ENCODE measurements around the gene PTPRD. TPM values are rescaled to one million over a fixed set of nuclear protein-coding genes. Genes with fewer than 3 reads are reported as not detected.

Gene PTPRD
- total RNA-seq, 1 donor from 2014 or later = 136 TPM

- peaks cover 17% of the 10 kb centered on the region for H3K4me1 ChIP-seq
- no peak overlapping the region for H3K9ac ChIP-seq
Observed at GRCh38 chr9:8652255-8652654, 1960.5 kb downstream of the PTPRD start.

GRCh38 chr9:8651846-8652215, 1961.0 kb downstream of the PTPRD start:
- peaks cover 17% of the 10 kb centered on the region for H3K4me1 ChIP-seq
- peak overlapping the region; percentile 42 for H3K27ac Mint-ChIP-seq
- no peaks in the 10 kb centered on the region for H3K27me3 ChIP-seq
- peaks cover 15% of the 10 kb centered on the region for H3K79me2 ChIP-seq (ENCODE audit: low read depth)
- peaks cover 12% of the 10 kb centered on the region for H3F3A ChIP-seq (ENCODE audit: low read depth)
- peaks cover 12% of the 10 kb centered on the region for H4K20me1 ChIP-seq (ENCODE audit: low read depth)
- no peaks in the 10 kb centered on the region for H3K36me3 ChIP-seq
- no peak overlapping the region for H2AFZ ChIP-seq (replicated peaks)
- H3K4me2 ChIP-seq = peak overlapping the region; percentile 33
- no peaks in the 10 kb centered on the region for H3K9me3 ChIP-seq (ENCODE audit: low read depth)
- peaks cover 28% of the 10 kb centered on the region for H3K4me1 Mint-ChIP-seq
- no peak overlapping the region for H3K4me3 Mint-ChIP-seq
- no peak overlapping the region for H3K27ac ChIP-seq
- H3K4me3 ChIP-seq = no peak overlapping the region
- H3K9ac ChIP-seq = no peak overlapping the region
- no peaks in the 10 kb centered on the region for H3K36me3 Mint-ChIP-seq
- TF ChIP-seq, protein P1, sequence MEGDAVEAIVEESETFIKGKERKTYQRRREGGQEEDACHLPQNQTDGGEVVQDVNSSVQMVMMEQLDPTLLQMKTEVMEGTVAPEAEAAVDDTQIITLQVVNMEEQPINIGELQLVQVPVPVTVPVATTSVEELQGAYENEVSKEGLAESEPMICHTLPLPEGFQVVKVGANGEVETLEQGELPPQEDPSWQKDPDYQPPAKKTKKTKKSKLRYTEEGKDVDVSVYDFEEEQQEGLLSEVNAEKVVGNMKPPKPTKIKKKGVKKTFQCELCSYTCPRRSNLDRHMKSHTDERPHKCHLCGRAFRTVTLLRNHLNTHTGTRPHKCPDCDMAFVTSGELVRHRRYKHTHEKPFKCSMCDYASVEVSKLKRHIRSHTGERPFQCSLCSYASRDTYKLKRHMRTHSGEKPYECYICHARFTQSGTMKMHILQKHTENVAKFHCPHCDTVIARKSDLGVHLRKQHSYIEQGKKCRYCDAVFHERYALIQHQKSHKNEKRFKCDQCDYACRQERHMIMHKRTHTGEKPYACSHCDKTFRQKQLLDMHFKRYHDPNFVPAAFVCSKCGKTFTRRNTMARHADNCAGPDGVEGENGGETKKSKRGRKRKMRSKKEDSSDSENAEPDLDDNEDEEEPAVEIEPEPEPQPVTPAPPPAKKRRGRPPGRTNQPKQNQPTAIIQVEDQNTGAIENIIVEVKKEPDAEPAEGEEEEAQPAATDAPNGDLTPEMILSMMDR (IDR thresholded peaks at IDR 0.05) = no peak
- TF ChIP-seq EZH2phosphoT487 (IDR thresholded peaks at IDR 0.05) = no peak
- TF ChIP-seq EZH2 (IDR thresholded peaks at IDR 0.05) = no peak
- no peak for DNase-seq (ENCODE audit: low spot score)
- H3K9me3 Mint-ChIP-seq = no peaks in the 10 kb centered on the region
- no peaks in the 10 kb centered on the region for H3K27me3 Mint-ChIP-seq (ENCODE audit: insufficient read depth, low read depth)

More at GRCh38 chr9:8652255-8652654, 1960.5 kb downstream of the PTPRD start:
- no peaks in the 10 kb centered on the region for H3K9me3 ChIP-seq (ENCODE audit: low read depth)
- no peak overlapping the region for H3K4me3 Mint-ChIP-seq
- H3K36me3 Mint-ChIP-seq = no peaks in the 10 kb centered on the region
- peaks cover 12% of the 10 kb centered on the region for H3F3A ChIP-seq (ENCODE audit: low read depth)
- H3K79me2 ChIP-seq (ENCODE audit: low read depth) = peaks cover 15% of the 10 kb centered on the region
- no peak for DNase-seq (ENCODE audit: low spot score)
- no peak overlapping the region for H3K27ac ChIP-seq
- H3K9me3 Mint-ChIP-seq = no peaks in the 10 kb centered on the region
- peaks cover 28% of the 10 kb centered on the region for H3K4me1 Mint-ChIP-seq
- no peak overlapping the region for H2AFZ ChIP-seq (replicated peaks)
- peaks cover 12% of the 10 kb centered on the region for H4K20me1 ChIP-seq (ENCODE audit: low read depth)
- peak overlapping the region; percentile 33 for H3K4me2 ChIP-seq
- H3K27me3 ChIP-seq = no peaks in the 10 kb centered on the region
- H3K4me3 ChIP-seq = no peak overlapping the region
- H3K27me3 Mint-ChIP-seq (ENCODE audit: insufficient read depth, low read depth) = no peaks in the 10 kb centered on the region
- no peak overlapping the region for H3K27ac Mint-ChIP-seq
- no peaks in the 10 kb centered on the region for H3K36me3 ChIP-seq
- TF ChIP-seq EZH2 (IDR thresholded peaks at IDR 0.05) (no peak), EZH2phosphoT487 (IDR thresholded peaks at IDR 0.05) (no peak)
- TF ChIP-seq, protein P1 (IDR thresholded peaks at IDR 0.05) = no peak

- H3K36me3 ChIP-seq = no peaks in the 10 kb centered on the region
- no peak overlapping the region for H3K27ac ChIP-seq
- Mint-ChIP-seq H3K27ac (no peak overlapping the region), H3K4me1 (peaks cover 28% of the 10 kb centered on the region), H3K36me3 (no peaks in the 10 kb centered on the region), H3K9me3 (no peaks in the 10 kb centered on the region), H3K27me3 (ENCODE audit: insufficient read depth, low read depth) (no peaks in the 10 kb centered on the region), H3K4me3 (no peak overlapping the region)
- peaks cover 12% of the 10 kb centered on the region for H3F3A ChIP-seq (ENCODE audit: low read depth)
- peaks cover 12% of the 10 kb centered on the region for H4K20me1 ChIP-seq (ENCODE audit: low read depth)
- no peaks in the 10 kb centered on the region for H3K9me3 ChIP-seq (ENCODE audit: low read depth)
- TF ChIP-seq EZH2phosphoT487 (IDR thresholded peaks at IDR 0.05) = no peak
- TF ChIP-seq, protein P1 (IDR thresholded peaks at IDR 0.05) = no peak
- TF ChIP-seq EZH2 (IDR thresholded peaks at IDR 0.05) = no peak
- no peak for DNase-seq (ENCODE audit: low spot score)
- no peaks in the 10 kb centered on the region for H3K27me3 ChIP-seq
- no peak overlapping the region for H3K9ac ChIP-seq
- no peak overlapping the region for H2AFZ ChIP-seq (replicated peaks)
- no peak overlapping the region for H3K4me2 ChIP-seq
- H3K4me3 ChIP-seq = no peak overlapping the region
- H3K4me1 ChIP-seq = peaks cover 17% of the 10 kb centered on the region
- H3K79me2 ChIP-seq (ENCODE audit: low read depth) = peaks cover 15% of the 10 kb centered on the region
Observed at GRCh38 chr9:8651070-8651845, 1961.5 kb downstream of the PTPRD start.

All from neural progenitor cell (in vitro differentiated cells).